Rectal smooth muscle tissue (tissue), 1 donor: ENCODE results near the gene TOLLIP.
"Not testable (repeated sequence)": the region's sequence is repeated elsewhere in the genome, so short reads cannot be mapped to it uniquely, and the experiment has no call there.

Experiments
- H3K27ac ChIP-seq: one replicate; pipeline ENCODE4 v1.7.0; 2013; ENCODE audit warnings: low read depth, low read length, inconsistent platforms
- H3K27me3 ChIP-seq: one replicate; pipeline ENCODE4 v1.7.0; 2013; ENCODE audit warnings: low read length; ENCODE audit not compliant: control insufficient read depth, insufficient read depth
- H3K36me3 ChIP-seq: one replicate; pipeline ENCODE4 v1.7.0; 2013; ENCODE audit warnings: low read length; ENCODE audit not compliant: control insufficient read depth, insufficient read depth
- H3K4me1 ChIP-seq: one replicate; pipeline ENCODE4 v1.7.0; 2013; ENCODE audit warnings: low read length; ENCODE audit not compliant: control insufficient read depth, insufficient read depth
- H3K4me3 ChIP-seq: one replicate; pipeline ENCODE4 v1.7.0; 2013; ENCODE audit warnings: low read length
- H3K9ac ChIP-seq: one replicate; pipeline ENCODE4 v1.7.0; 2013; ENCODE audit warnings: low read length

The TOLLIP gene

DNA sequence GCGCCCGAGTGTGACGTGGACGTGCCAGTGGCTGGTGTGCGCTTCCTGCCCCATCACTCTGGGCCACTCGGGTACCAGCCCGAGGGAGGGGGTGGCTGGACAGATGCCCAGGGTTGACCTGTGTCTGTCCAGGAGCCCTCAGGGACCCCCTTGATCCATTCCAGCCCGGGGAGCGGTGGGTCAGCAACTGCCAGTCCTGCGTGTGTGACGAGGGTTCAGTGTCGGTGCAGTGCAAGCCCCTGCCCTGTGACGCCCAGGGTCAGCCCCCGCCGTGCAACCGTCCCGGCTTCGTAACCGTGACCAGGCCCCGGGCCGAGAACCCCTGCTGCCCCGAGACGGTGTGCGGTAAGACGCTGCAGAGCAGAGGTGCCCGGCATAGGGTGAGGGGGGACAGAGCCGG, 52.1 kb downstream of the TOLLIP start:
- Histone ChIP-seq H3K36me3 (no peaks in the 10 kb centered on the region), H3K4me3 (no peak overlapping the region), H3K4me1 (peaks cover 7% of the 10 kb centered on the region), H3K27me3 (no peaks in the 10 kb centered on the region), H3K27ac (no peak overlapping the region), H3K9ac (no peak overlapping the region)

DNA sequence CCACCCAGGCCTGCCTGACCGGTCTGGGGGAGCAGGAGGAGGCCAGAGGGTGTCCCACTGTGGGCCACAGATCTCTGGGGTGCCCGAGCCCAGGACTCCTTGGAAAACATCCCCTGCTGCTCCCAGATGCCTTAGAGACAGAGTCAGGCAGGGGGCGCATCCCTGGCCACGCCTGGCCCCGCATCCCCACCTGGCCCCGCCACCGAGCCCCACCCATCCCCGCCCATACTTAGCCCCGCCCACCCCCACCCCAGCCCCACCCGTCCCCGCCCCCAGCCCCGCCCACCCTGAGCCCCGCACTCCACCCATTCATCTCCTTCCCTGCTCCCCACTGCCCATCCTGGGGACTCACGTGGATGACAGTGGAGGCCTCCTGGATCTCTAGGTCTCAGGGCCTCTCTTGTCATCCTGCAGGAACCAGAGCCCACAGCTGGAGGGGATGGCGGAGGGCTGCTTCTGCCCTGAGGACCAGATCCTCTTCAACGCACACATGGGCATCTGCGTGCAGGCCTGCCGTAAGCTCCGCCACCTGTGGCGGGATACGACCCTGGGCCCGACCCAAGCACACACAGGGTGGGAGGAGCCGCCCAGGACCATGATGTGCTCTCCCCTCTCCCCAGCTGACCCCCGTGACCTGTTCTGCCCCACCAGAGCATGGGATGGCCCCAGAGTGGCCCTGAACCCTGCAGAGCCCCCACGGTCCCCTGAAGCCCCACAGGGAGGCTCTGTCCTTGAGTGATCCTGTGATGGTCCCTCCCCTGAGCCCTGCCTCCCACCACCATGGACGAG, 53.0 kb downstream of the TOLLIP start:
- Histone ChIP-seq H3K27ac (no peak overlapping the region), H3K4me1 (no peaks in the 10 kb centered on the region), H3K9ac (no peak overlapping the region), H3K36me3 (no peaks in the 10 kb centered on the region), H3K4me3 (no peak overlapping the region), H3K27me3 (no peaks in the 10 kb centered on the region)

DNA sequence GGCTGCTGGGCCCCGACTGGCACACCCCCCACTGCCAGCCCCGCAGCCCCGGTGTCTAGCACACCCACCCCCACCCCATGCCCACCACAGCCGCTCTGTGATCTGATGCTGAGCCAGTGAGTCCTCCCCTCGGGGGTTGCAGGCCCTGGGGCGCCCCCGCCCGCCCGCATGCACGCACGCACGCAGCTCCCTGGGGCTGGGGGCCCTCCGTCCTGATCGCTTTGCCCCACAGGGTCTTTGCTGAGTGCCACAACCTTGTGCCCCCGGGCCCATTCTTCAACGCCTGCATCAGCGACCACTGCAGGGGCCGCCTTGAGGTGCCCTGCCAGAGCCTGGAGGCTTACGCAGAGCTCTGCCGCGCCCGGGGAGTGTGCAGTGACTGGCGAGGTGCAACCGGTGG, 54.3 kb downstream of the TOLLIP start:
- Histone ChIP-seq H3K36me3 (no peaks in the 10 kb centered on the region), H3K9ac (no peak overlapping the region), H3K4me3 (no peak overlapping the region), H3K4me1 (no peaks in the 10 kb centered on the region), H3K27ac (no peak overlapping the region), H3K27me3 (no peaks in the 10 kb centered on the region)

- Histone ChIP-seq H3K27me3 (no peaks in the 10 kb centered on the region), H3K36me3 (no peaks in the 10 kb centered on the region), H3K4me1 (no peaks in the 10 kb centered on the region), H3K4me3 (no peak overlapping the region), H3K9ac (no peak overlapping the region), H3K27ac (no peak overlapping the region)
Observed at GRCh38 chr11:1254733-1255132, 54.7 kb downstream of the TOLLIP start.

GRCh38 chr11:1254086-1254648, 55.3 kb downstream of the TOLLIP start:
- H3K36me3 ChIP-seq: no peaks in the 10 kb centered on the region
- no peaks in the 10 kb centered on the region for H3K4me1 ChIP-seq
- H3K4me3 ChIP-seq: no peak overlapping the region
- no peaks in the 10 kb centered on the region for H3K27me3 ChIP-seq
- no peak overlapping the region for H3K27ac ChIP-seq
- no peak overlapping the region for H3K9ac ChIP-seq

GRCh38 chr11:1253103-1253485, 56.3 kb downstream of the TOLLIP start:
- no peaks in the 10 kb centered on the region for H3K4me1 ChIP-seq
- no peak overlapping the region for H3K4me3 ChIP-seq
- H3K27ac ChIP-seq: no peak overlapping the region
- no peaks in the 10 kb centered on the region for H3K36me3 ChIP-seq
- H3K9ac ChIP-seq: no peak overlapping the region
- H3K27me3 ChIP-seq: no peaks in the 10 kb centered on the region

DNA sequence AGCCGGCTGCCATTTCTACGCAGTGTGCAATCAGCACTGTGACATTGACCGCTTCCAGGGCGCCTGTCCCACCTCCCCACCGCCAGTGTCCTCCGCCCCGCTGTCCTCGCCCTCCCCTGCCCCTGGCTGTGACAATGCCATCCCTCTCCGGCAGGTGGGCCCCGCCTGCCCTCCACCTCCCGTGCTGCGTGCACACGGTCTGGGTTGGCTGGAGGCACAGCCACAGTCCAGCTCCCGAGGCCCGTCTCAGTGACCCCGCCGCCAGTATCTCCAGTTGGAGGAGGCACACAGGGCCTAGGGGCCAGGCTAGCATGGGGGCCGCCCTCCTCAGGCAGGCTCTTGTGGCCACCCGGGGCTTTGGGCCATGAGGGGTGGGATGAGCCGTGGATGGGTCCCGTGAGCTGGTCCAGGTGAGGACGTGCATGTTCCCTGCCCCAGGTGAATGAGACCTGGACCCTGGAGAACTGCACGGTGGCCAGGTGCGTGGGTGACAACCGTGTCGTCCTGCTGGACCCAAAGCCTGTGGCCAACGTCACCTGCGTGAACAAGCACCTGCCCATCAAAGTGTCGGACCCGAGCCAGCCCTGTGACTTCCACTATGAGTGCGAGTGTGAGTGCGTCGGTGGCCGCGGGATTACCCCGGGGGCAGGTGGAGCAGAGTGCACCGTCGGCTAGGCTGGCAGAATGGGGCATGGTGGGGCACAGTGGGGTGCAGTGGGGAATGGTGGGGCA, 56.9 kb downstream of the TOLLIP start:
- no peaks in the 10 kb centered on the region for H3K4me1 ChIP-seq
- H3K9ac ChIP-seq: no peak overlapping the region
- no peak overlapping the region for H3K4me3 ChIP-seq

GRCh38 chr11:1251236-1251770, 58.1 kb downstream of the TOLLIP start:
- Histone ChIP-seq H3K4me1 (no peaks in the 10 kb centered on the region), H3K27ac (no peak overlapping the region), H3K36me3 (no peaks in the 10 kb centered on the region), H3K9ac (no peak overlapping the region), H3K4me3 (no peak overlapping the region), H3K27me3 (no peaks in the 10 kb centered on the region)

More for the DNA sequence above, 56.9 kb downstream of the TOLLIP start:
- Histone ChIP-seq H3K27ac (no peak overlapping the region), H3K27me3 (no peaks in the 10 kb centered on the region), H3K36me3 (no peaks in the 10 kb centered on the region)

GRCh38 chr11:1250411-1250810, 59.0 kb downstream of the TOLLIP start:
- H3K4me3 ChIP-seq, H3K4me1 ChIP-seq, H3K36me3 ChIP-seq, H3K27me3 ChIP-seq, H3K9ac ChIP-seq, H3K27ac ChIP-seq: not testable (repeated sequence)

DNA sequence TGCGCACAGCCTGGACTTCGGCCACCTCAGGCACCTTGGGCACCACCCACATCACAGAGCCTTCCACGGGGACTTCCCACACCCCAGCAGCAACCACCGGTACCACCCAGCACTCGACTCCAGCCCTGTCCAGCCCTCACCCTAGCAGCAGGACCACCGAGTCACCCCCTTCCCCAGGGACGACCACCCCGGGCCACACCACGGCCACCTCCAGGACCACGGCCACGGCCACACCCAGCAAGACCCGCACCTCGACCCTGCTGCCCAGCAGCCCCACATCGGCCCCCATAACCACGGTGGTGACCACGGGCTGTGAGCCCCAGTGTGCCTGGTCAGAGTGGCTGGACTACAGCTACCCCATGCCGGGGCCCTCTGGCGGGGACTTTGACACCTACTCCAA, 60.5 kb downstream of the TOLLIP start:
- not testable (repeated sequence) for H3K9ac ChIP-seq, H3K4me1 ChIP-seq, H3K36me3 ChIP-seq

DNA sequence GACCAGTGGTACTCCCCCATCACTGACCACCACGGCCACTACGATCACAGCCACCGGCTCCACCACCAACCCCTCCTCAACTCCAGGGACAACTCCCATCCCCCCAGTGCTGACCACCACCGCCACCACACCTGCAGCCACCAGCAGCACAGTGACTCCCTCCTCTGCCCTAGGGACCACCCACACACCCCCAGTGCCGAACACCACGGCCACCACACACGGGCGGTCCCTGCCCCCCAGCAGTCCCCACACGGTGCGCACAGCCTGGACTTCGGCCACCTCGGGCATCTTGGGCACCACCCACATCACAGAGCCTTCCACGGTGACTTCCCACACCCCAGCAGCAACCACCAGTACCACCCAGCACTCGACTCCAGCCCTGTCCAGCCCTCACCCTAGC, 62.4 kb downstream of the TOLLIP start:
- not testable (repeated sequence) for H3K9ac ChIP-seq, H3K27me3 ChIP-seq, H3K4me1 ChIP-seq, H3K4me3 ChIP-seq, H3K36me3 ChIP-seq, H3K27ac ChIP-seq

More for the DNA sequence above, 60.5 kb downstream of the TOLLIP start:
- H3K4me3 ChIP-seq, H3K27ac ChIP-seq, H3K27me3 ChIP-seq: not testable (repeated sequence)

- H3K4me1 ChIP-seq: not testable (repeated sequence)
Observed at GRCh38 chr11:1246301-1246700, 63.1 kb downstream of the TOLLIP start.

More at GRCh38 chr11:1246301-1246700, 63.1 kb downstream of the TOLLIP start:
- not testable (repeated sequence) for H3K36me3 ChIP-seq, H3K4me3 ChIP-seq, H3K27me3 ChIP-seq, H3K27ac ChIP-seq, H3K9ac ChIP-seq
